ENCODE results near the gene PDK2.

Gene PDK2

DNA sequence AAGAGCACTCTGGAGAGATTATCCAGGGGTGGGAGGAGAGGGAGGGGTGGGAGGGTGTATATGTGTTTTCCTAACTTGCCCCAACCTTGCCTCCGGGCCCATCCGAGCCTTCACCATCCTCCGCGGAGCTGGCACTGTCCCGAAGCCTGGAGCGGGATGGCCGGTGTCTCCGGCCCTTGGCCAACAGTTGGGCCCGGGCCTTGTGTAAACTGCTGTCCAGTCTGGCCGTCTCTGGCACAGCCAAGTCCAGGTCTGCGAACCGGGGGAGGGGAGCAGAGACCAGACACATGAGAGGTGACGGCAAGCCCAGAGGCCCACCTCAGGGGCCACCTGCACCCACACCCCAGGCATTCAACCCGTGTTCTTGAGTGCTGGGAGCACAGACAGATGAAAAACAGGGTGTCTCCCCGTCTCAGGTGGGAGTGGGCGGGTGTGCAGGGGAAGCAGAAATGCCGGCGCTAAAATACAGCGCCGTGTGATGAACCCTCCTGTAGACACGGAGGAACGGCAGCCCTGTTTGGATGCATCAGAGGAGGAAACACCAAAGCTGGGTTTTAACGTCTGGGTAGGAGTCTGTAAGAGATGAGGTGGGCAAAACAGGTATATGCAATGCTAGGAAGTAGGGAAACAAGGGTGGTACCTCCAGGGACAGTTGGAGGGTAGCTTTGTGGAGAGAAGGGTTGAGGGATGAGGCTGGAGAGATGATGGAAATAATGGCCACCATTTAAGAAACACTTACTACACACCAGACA is 23.1 kb downstream of the PDK2 start:
- no peak for ATAC-seq

DNA sequence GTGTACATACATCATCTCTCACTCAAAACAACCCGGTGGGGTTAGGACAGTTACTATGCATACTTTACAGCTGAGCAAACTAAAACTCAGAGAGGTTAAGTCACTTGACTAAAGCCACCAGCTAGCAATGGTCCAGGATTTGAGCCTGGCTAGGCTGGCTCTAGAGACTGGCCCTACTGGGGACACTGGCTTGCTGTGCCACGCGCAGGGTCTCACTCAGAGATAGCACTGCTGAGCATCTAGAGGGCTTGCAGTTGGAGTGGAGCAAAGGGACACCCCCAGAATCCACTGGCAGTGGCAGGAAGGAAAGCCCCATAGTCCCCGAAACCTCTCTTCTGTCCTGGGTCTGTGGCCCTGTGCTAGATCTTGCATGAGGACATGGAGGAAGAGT is 23.7 kb downstream of the PDK2 start:
- ATAC-seq, result no peak

More for the DNA sequence above, 23.1 kb downstream of the PDK2 start:
- TF ChIP-seq ZNF565 (CRISPR knock-in tag; conservative IDR thresholded peaks at IDR 0.05; ENCODE audit: low read depth) (no peak), ZNF70 (CRISPR knock-in tag; IDR thresholded peaks at IDR 0.05) (no peak), ZFP3 (CRISPR knock-in tag; IDR thresholded peaks at IDR 0.05) (peak; percentile 77; the same call in 1 of the 2 replicates), ZNF8 (CRISPR knock-in tag; IDR thresholded peaks at IDR 0.05) (no peak), BACH2 (CRISPR knock-in tag; IDR thresholded peaks at IDR 0.05; ENCODE audit: borderline replicate concordance) (no peak), ZFP30 (CRISPR knock-in tag; IDR thresholded peaks at IDR 0.05) (no peak)
- TF ChIP-seq, protein P1, sequence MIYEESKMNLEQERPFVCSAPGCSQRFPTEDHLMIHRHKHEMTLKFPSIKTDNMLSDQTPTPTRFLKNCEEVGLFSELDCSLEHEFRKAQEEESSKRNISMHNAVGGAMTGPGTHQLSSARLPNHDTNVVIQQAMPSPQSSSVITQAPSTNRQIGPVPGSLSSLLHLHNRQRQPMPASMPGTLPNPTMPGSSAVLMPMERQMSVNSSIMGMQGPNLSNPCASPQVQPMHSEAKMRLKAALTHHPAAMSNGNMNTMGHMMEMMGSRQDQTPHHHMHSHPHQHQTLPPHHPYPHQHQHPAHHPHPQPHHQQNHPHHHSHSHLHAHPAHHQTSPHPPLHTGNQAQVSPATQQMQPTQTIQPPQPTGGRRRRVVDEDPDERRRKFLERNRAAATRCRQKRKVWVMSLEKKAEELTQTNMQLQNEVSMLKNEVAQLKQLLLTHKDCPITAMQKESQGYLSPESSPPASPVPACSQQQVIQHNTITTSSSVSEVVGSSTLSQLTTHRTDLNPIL (CRISPR knock-in tag; IDR thresholded peaks at IDR 0.05; ENCODE audit: low read depth), result no peak

DNA sequence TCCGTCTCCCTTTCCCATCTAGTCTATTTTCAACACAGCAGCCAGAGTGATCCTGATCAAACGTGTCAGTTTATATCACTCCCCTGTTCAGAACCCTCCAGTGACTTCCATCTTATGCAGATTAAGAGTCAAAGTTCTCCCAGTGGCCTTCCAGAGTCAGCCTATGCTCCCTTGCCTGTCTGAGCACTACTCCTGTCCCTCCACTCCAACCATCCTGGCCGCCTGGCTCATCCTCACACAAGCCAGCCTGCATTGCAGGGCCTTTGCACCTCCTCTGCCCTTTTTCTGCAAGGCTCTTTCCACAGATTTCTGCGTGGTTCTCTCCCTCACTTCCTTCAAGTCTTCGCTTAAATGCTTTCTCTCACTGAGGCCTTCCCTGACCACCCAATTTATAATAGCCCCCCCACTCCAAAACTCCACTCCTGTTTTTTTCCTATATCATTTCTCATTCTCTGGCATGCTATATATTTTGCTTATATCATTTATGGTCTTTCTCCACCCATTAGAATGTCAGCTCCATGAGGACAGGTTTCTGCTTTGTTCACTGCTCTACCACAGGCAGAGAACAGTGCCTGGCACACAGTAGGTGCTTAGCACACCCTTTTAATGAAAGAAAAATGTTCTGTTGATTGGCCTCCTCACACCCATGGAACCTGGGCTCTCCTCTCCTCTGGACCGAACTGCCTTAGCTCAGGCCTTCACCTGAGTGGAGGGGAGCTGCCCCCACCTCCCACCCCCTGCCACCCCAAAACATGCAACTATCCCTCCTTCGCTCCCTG is 25.5 kb downstream of the PDK2 start:
- no peak for ATAC-seq
- TF ChIP-seq ZNF8 (CRISPR knock-in tag; IDR thresholded peaks at IDR 0.05), result no peak
- TF ChIP-seq, protein P2, sequence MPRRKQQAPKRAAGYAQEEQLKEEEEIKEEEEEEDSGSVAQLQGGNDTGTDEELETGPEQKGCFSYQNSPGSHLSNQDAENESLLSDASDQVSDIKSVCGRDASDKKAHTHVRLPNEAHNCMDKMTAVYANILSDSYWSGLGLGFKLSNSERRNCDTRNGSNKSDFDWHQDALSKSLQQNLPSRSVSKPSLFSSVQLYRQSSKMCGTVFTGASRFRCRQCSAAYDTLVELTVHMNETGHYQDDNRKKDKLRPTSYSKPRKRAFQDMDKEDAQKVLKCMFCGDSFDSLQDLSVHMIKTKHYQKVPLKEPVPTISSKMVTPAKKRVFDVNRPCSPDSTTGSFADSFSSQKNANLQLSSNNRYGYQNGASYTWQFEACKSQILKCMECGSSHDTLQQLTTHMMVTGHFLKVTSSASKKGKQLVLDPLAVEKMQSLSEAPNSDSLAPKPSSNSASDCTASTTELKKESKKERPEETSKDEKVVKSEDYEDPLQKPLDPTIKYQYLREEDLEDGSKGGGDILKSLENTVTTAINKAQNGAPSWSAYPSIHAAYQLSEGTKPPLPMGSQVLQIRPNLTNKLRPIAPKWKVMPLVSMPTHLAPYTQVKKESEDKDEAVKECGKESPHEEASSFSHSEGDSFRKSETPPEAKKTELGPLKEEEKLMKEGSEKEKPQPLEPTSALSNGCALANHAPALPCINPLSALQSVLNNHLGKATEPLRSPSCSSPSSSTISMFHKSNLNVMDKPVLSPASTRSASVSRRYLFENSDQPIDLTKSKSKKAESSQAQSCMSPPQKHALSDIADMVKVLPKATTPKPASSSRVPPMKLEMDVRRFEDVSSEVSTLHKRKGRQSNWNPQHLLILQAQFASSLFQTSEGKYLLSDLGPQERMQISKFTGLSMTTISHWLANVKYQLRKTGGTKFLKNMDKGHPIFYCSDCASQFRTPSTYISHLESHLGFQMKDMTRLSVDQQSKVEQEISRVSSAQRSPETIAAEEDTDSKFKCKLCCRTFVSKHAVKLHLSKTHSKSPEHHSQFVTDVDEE (CRISPR knock-in tag; IDR thresholded peaks at IDR 0.05), result no peak
- no peak for TF ChIP-seq ARNTL (CRISPR knock-in tag; IDR thresholded peaks at IDR 0.05; ENCODE audit: borderline replicate concordance, low read depth)
- no peak for TF ChIP-seq TOX (CRISPR knock-in tag; IDR thresholded peaks at IDR 0.05; ENCODE audit: borderline replicate concordance)
- no peak for TF ChIP-seq BACH2 (CRISPR knock-in tag; IDR thresholded peaks at IDR 0.05; ENCODE audit: borderline replicate concordance)
- TF ChIP-seq ISL1 (CRISPR knock-in tag; IDR thresholded peaks at IDR 0.05), result no peak
- TF ChIP-seq GLIS3 (CRISPR knock-in tag; IDR thresholded peaks at IDR 0.05), result no peak
- TF ChIP-seq SNAI2 (CRISPR knock-in tag; IDR thresholded peaks at IDR 0.05), result no peak
- TF ChIP-seq, protein P1 (CRISPR knock-in tag; IDR thresholded peaks at IDR 0.05; ENCODE audit: low read depth), result no peak
- no peak for TF ChIP-seq PPARA (CRISPR knock-in tag; IDR thresholded peaks at IDR 0.05; ENCODE audit: borderline replicate concordance)
- TF ChIP-seq ZNF565 (CRISPR knock-in tag; conservative IDR thresholded peaks at IDR 0.05; ENCODE audit: low read depth), result no peak

More for the DNA sequence above, 23.7 kb downstream of the PDK2 start:
- TF ChIP-seq ARNTL (CRISPR knock-in tag; IDR thresholded peaks at IDR 0.05; ENCODE audit: borderline replicate concordance, low read depth), result no peak
- no peak for TF ChIP-seq RARB (CRISPR knock-in tag; IDR thresholded peaks at IDR 0.05)
- TF ChIP-seq ZNF70 (CRISPR knock-in tag; IDR thresholded peaks at IDR 0.05), result no peak
- no peak for TF ChIP-seq ZNF565 (CRISPR knock-in tag; conservative IDR thresholded peaks at IDR 0.05; ENCODE audit: low read depth)
- no peak for TF ChIP-seq ZC3H10 (CRISPR knock-in tag; IDR thresholded peaks at IDR 0.05)
- TF ChIP-seq, protein P1 (CRISPR knock-in tag; IDR thresholded peaks at IDR 0.05; ENCODE audit: low read depth), result no peak
- TF ChIP-seq, protein P2 (CRISPR knock-in tag; IDR thresholded peaks at IDR 0.05), result no peak
- TF ChIP-seq BACH2 (CRISPR knock-in tag; IDR thresholded peaks at IDR 0.05; ENCODE audit: borderline replicate concordance), result no peak
- TF ChIP-seq PPARA (CRISPR knock-in tag; IDR thresholded peaks at IDR 0.05; ENCODE audit: borderline replicate concordance), result no peak
- TF ChIP-seq, protein P3, sequence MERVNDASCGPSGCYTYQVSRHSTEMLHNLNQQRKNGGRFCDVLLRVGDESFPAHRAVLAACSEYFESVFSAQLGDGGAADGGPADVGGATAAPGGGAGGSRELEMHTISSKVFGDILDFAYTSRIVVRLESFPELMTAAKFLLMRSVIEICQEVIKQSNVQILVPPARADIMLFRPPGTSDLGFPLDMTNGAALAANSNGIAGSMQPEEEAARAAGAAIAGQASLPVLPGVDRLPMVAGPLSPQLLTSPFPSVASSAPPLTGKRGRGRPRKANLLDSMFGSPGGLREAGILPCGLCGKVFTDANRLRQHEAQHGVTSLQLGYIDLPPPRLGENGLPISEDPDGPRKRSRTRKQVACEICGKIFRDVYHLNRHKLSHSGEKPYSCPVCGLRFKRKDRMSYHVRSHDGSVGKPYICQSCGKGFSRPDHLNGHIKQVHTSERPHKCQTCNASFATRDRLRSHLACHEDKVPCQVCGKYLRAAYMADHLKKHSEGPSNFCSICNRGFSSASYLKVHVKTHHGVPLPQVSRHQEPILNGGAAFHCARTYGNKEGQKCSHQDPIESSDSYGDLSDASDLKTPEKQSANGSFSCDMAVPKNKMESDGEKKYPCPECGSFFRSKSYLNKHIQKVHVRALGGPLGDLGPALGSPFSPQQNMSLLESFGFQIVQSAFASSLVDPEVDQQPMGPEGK (CRISPR knock-in tag; IDR thresholded peaks at IDR 0.05; ENCODE audit: borderline replicate concordance), result no peak
- no peak for TF ChIP-seq ZFP30 (CRISPR knock-in tag; IDR thresholded peaks at IDR 0.05)
- TF ChIP-seq ZFP3 (CRISPR knock-in tag; IDR thresholded peaks at IDR 0.05), result no peak
- no peak for TF ChIP-seq ZNF8 (CRISPR knock-in tag; IDR thresholded peaks at IDR 0.05)
- TF ChIP-seq TCF4 (CRISPR knock-in tag; IDR thresholded peaks at IDR 0.05; ENCODE audit: borderline replicate concordance), result no peak

Data from SK-N-SH treated with all-trans-retinoic acid at 6 μM for 48 hours (cell line).